Skin epidermis (tissue), 12 donors: ENCODE results near the gene RERE.

ENCODE experiments used
- H3K27ac ChIP-seq, 21 experiments: fragments of 200-600 bp; sonication (generic) in 11 of 21; one replicate each; pipeline ENCODE4 v1.5.0; 2020; ENCODE audit warnings: mild to moderate bottlenecking in 3 of 21, inconsistent platforms in 2 of 21, moderate library complexity in 2 of 21
- H3K4me3 ChIP-seq, 7 experiments: fragments of 200-600 bp; sonication (generic) in 2 of 7; one replicate each; pipeline ENCODE4 v1.5.0; 2020; ENCODE audit warnings: inconsistent platforms in 2 of 7, mild to moderate bottlenecking in 2 of 7, moderate library complexity in 1 of 7

RERE gene

GRCh38 chr1:8545078-8545477 lies 272.4 kb downstream of the RERE start:
- H3K4me3 ChIP-seq = no peak overlapping the region
- H3K27ac ChIP-seq = no peak overlapping the region

- Histone ChIP-seq H3K4me3 (no peak overlapping the region), H3K27ac (no peak overlapping the region)
These were observed 272.8 kb downstream of the RERE start for GRCh38 chr1:8544644-8545043.

DNA sequence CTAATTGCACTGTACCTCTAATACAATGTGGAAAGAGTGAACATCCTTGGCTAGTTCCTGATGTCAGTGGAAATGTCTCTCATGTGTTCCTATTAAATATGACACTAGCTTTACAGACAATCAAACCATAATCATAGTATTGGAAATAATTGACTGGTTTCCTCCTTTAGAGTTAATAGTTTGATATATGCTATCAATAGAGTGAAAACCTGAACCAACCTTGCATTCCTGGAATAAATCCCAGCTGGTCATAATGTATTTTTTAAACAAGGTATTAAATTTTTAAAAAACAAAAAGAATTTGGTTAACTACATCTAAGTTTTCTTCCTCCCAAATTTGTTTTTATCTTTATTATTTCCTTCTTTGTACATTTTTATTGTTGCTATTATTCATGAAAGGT lies 273.5 kb downstream of the RERE start:
- Histone ChIP-seq H3K4me3 (no peak overlapping the region), H3K27ac (no peak overlapping the region)

DNA sequence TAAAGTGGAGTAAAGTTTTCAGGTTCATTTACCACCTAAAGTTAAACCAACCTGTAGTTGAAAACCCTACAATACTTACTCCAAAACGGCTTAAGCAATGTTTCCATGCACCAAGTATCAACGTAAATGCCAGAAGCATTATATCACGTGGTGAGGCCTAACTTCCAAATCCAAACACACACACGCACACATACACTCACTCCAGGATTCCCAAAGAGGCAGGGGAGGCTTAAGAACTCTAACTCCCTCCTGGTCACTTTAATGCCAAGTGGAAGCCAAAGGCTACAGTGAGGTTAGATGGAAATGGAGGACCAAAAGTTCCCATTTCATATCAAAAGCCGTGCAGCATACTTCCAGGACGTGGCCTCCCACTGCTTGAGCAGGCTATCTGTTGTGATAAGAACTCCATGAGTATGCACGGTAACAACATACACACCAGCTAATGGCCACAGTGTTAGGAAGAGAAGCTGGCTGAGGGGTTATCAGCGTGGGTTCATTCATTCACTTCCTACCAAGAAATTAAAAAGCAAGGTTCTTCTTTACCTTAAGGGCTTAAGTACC lies 275.4 kb downstream of the RERE start:
- H3K4me3 ChIP-seq = no peak overlapping the region
- H3K27ac ChIP-seq = no peak overlapping the region

DNA sequence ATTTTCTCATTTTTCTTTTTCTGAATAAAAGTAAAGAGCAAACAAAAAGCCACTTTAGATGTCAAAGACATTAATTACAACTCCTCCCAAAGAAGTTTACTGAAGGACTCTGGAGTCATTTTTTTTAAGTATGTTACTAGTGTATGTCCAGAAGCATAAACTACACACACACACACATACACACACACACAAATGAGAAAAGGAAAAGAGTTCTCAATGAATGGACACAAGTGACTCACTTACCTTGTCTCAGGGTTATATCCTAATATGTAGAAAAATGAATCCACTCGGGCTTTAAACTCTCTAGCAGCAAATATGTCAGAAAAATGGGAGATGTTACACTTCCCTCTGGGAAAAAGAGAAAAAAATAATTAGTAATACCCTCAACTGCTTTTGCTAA lies 276.5 kb downstream of the RERE start:
- Histone ChIP-seq H3K27ac (peak overlapping the region in 5 of 21 experiments; percentile 15 to 73 (median 22)), H3K4me3 (no peak overlapping the region)

- H3K27ac ChIP-seq = peak overlapping the region in 4 of 21 experiments; percentile 34 to 73 (median 42)
These were observed 277.0 kb downstream of the RERE start for GRCh38 chr1:8540261-8540941.

GRCh38 chr1:8539683-8540082 lies 277.8 kb downstream of the RERE start:
- peak overlapping the region in 1 of 21 experiments; percentile 73 for H3K27ac ChIP-seq
- no peak overlapping the region for H3K4me3 ChIP-seq

More at GRCh38 chr1:8540261-8540941, 277.0 kb downstream of the RERE start:
- H3K4me3 ChIP-seq = no peak overlapping the region

DNA sequence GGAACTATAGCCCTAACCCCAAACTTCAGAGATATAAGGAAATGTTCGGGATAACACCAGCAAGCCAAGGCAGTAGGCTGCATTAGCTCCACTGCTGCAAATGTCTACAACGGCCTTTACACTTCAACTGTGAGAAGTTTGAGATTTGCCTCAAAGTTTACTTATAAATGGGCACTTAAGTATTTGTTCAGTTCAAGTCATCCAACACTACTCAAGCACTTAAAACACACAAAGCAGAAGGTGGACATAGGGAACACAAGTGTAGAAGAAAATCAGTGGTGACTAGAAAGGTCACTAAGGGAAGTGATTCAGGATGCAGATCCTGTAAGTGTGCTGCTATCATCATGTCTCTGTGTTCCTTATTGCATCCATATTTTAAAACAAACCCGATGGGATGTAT lies 278.9 kb downstream of the RERE start:
- no peak overlapping the region for H3K27ac ChIP-seq

DNA sequence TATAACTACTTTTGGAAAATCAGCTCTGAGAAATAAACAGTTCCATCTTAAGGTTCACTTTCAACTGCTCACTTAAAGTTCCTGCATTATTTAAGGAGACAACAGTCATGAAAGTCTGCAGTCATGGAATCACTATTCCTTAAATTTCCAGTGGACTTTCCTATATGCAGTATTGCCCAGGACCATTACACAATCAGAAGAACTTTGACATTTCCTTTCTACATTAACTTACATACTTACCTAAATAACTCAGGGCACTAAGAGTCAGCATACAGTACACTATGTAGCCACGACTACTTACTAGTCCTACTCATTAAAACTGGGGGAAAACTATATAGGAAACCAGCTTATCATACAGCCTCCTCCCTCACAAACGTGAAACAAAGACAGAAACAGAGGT lies 279.4 kb downstream of the RERE start:
- Histone ChIP-seq H3K27ac (no peak overlapping the region), H3K4me3 (no peak overlapping the region)

More for the DNA sequence above, 278.9 kb downstream of the RERE start:
- no peak overlapping the region for H3K4me3 ChIP-seq

- Histone ChIP-seq H3K4me3 (no peak overlapping the region), H3K27ac (no peak overlapping the region)
These were observed 280.9 kb downstream of the RERE start for GRCh38 chr1:8536515-8536914.

GRCh38 chr1:8533907-8534306 lies 283.5 kb downstream of the RERE start:
- Histone ChIP-seq H3K27ac (peak overlapping the region in 1 of 21 experiments; percentile 29), H3K4me3 (no peak overlapping the region)

DNA sequence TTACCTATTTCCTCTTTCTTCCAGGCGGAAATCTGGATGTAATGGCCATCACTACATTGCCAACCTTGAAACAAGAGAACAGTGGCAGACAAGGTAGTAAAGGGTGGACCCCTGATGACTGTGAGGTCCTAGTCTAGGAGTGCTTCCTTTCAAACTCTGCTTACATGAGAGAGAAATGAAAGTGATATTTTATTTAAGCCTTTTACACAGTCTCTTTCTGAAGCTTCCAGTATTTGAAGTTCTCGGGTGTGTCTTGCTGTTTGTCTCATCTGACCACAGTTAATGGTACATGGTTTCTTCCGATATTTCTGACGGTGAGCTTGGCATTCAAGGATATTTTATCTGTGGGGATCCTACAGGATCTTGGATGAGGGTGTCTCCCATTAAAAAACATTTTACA lies 284.3 kb downstream of the RERE start:
- H3K27ac ChIP-seq = peak overlapping the region in 1 of 21 experiments; percentile 29
- H3K4me3 ChIP-seq = no peak overlapping the region

DNA sequence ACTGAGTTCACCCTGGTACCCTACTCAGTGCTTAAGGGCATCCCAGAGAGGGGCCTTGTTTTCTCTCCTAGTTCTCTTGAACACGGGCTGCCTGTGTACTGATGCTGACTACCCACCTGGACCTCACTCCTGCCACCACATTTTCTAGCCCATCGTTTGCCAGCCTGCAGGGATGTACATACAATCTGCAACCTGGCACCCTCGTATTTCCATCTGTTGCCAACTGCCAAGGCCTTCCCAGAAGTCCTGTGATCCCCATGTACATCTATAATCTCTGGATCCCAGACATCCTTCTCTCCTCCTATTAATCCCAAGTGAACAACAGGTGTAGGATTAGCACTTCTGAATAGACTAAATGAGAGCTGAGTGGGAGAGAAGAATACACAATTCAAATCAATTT lies 287.5 kb downstream of the RERE start:
- no peak overlapping the region for H3K27ac ChIP-seq

DNA sequence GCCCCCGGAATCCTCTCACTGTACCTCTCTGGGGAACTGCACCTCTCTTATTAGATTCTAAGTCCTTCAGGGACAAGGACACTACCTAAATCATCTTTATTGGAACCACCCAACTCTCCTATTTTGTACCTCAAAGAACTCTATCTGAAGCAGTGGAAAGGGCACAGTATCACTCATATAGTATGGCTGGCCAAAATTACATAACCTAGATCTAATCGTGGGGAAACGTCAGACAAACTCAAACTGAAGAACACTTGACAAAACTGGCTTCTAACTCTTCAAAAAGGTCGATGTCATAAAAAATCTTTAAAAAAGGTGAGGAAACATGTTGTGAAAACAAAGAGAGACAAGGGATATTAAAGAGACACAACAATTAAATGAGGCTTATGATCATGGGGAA lies 289.5 kb downstream of the RERE start:
- H3K4me3 ChIP-seq = no peak overlapping the region
- peak overlapping the region in 13 of 21 experiments; percentile 1 to 92 (median 68) for H3K27ac ChIP-seq

More for the DNA sequence above, 287.5 kb downstream of the RERE start:
- no peak overlapping the region for H3K4me3 ChIP-seq

DNA sequence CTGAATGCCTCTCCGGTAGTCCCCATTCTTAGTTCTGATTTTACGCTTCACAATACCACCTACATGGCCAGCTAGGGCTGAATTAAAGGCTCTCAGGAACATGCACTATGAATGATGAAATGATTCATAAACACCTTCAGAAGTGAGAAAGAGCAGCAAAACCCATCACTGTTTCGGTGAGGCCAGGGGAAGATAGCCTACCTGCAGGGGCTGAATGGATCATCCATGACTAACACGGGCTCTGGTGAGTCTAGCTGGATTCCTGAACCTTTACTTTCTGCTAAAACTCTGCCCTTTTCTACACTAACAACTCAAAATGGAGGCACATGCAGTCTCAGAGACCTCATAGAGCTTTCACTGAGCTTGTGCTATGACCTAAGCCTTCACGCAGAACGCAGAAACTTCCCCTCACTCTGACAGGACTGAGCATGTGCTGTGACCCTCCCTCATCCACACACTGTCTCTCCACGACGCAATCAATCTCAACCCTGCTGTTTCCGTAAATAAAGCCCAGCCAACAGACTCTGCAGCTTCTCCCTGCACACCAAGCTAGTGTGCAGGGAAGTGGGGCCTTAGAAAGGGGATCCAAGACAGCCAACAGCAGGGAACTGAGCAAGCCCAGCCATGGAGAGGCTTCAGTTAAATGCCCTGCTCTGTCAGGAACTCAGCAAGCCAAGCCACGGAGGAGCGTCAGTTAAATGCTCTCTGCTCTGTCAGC lies 291.7 kb downstream of the RERE start:
- peak overlapping the region in 20 of 21 experiments; percentile 52 to 96 (median 86) for H3K27ac ChIP-seq
- H3K4me3 ChIP-seq = peak overlapping the region; percentile 16 to 53 (median 33)

DNA sequence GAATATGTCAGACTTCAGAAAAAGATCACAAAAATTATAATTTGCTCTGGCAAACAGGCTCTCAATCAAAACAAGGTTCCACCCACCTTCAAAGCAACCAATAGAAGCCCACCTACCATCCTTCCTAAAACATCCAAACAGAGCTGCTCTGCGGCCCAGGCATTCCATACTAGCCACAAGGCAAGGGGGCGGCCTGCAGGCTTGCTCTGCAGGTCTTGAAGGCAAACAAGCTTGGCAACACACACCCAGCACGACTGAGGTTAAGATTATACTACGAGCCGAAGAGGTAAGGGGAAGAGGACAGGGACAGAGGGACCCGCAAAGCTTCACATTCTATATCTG lies 292.3 kb downstream of the RERE start:
- Histone ChIP-seq H3K4me3 (peak overlapping the region; percentile 16 to 53 (median 33)), H3K27ac (peak overlapping the region in 20 of 21 experiments; percentile 52 to 96 (median 86))

DNA sequence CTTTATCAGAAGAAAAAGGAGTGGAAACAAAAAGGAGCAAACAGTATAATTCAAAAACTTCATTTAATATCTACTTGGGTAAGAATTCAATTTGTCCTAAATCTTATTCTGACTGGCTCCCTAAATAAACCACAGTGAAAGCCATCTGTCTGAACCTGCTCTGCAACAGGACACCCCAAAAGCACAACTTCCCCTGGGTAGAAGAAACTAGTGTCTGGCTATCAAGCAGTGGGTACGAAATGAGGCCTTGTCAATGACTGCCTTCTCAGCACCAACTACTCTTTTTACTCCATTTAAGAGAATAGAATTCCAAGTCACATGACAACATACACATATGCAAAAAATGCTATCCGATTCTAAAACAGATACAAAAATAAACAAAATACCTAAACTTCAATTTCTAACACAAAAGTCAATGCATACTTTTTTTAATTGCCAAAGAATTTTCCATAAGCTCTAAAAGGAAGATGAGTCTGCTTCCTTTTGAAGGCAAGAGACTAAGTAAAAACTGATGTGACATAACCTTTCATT lies 292.7 kb downstream of the RERE start:
- Histone ChIP-seq H3K4me3 (peak overlapping the region in 5 of 7 experiments; percentile 30 to 53 (median 39)), H3K27ac (peak overlapping the region in 19 of 21 experiments; percentile 37 to 96 (median 86))

DNA sequence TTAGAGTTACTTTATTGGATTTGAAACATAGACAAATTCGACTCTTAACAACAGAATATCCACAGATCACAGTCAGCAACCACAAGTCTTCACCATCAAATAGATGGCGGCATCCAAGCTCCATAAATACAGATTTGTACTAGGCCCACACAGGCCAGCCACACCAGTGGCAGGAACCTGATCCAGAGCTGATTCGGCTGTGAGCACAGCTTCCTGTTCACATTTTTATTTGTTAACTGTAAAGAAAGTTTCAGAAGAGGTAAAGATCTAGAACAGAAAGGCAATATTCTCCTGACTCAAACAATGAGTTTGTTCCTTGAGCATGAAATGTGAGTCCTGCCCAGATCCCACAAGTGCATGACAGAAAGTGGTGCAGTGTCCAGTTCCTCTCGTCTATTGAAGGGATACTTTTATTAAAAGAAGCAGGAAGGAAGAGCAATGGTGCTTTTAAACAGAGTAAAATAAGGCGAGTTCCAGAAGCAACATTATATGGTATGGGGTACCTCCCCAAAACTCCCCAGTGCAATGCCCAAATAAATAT lies 293.7 kb downstream of the RERE start:
- H3K27ac ChIP-seq = peak overlapping the region in 15 of 21 experiments; percentile 7 to 96 (median 76)
- no peak overlapping the region for H3K4me3 ChIP-seq

DNA sequence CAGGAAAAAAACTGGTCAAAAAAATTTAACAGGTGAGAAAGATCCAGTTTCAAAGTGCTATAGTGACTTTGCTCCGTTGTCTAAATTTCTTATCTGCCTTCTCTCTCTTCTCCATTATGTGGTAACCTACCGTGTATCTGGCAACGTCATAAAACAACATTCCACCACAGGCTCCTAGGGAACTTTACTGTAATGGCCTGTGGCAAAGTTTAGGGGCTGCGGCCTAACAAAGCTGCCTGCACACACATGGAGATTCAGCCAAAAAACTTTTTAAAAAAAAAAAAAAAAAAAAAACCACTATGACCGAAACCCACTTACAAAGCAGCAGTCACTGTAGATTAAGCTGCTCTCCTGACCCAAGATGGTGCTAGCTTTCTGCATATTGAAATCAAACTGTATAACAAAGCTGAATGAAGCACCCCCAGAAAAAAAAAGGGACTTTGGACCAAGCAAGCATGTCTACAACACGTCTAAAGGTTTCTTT lies 296.9 kb downstream of the RERE start:
- Histone ChIP-seq H3K4me3 (no peak overlapping the region), H3K27ac (peak overlapping the region in 2 of 21 experiments; percentile 27 to 49)

DNA sequence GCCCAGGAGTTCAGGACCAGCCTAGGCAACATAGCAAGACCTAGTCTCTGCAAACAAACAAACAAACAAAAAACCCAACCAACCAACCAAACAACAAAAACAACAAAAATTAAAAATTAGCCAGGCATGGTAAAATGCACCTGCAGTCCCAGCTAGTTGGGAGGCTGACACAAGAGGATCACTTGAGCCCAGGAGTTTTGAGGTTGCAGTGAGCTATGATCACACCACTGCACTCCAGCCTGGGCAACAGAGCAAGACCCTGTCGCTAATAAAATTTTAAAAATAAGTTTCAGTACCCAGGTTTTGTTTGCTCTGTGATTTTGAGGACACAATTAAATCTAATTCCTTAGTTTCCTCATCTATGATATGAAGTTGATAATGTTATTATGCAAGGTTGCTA lies 298.3 kb downstream of the RERE start:
- H3K27ac ChIP-seq = peak overlapping the region in 1 of 21 experiments; percentile 58

More for the DNA sequence above, 298.3 kb downstream of the RERE start:
- H3K4me3 ChIP-seq = no peak overlapping the region
